Stimulated activated CD4-positive, alpha-beta T cell treated with anti-CD3 and anti-CD28 coated beads, TNF-alpha, amount 100 ng/mL, for 24 hours (primary cell): Measurements from ENCODE around the gene RAB11FIP4.

Source experiments
- DNase-seq, 3 experiments: peaks; one replicate each; pipeline ENCODE4 v3.0.0-alpha.2; 2020; ENCODE audit warnings: low read depth in 3 of 3

RAB11FIP4 gene

GRCh38 chr17:31459716-31460115 lies 68.2 kb downstream of the RAB11FIP4 start:
- DNase-seq, result no peak

GRCh38 chr17:31460226-31460721 lies 68.8 kb downstream of the RAB11FIP4 start:
- no peak for DNase-seq

GRCh38 chr17:31461227-31461810 lies 69.8 kb downstream of the RAB11FIP4 start:
- no peak for DNase-seq

GRCh38 chr17:31462261-31462660 lies 70.8 kb downstream of the RAB11FIP4 start:
- no peak for DNase-seq

- DNase-seq, result no peak
These were observed 74.8 kb downstream of the RAB11FIP4 start for GRCh38 chr17:31466096-31466760.

- no peak for DNase-seq
These were observed 76.2 kb downstream of the RAB11FIP4 start for GRCh38 chr17:31467502-31468256.

- DNase-seq, result no peak
These were observed 78.5 kb downstream of the RAB11FIP4 start for GRCh38 chr17:31469959-31470358.

- DNase-seq, result no peak
These were observed 79.1 kb downstream of the RAB11FIP4 start for GRCh38 chr17:31470592-31470991.

GRCh38 chr17:31472137-31472536 lies 80.7 kb downstream of the RAB11FIP4 start:
- no peak for DNase-seq

- no peak for DNase-seq
These were observed 84.1 kb downstream of the RAB11FIP4 start for GRCh38 chr17:31475378-31476162.

- DNase-seq, result no peak
These were observed 85.3 kb downstream of the RAB11FIP4 start for GRCh38 chr17:31476525-31477416.

- no peak for DNase-seq
These were observed 86.1 kb downstream of the RAB11FIP4 start for GRCh38 chr17:31477417-31478055.

- DNase-seq, result no peak
These were observed 87.6 kb downstream of the RAB11FIP4 start for GRCh38 chr17:31479062-31479408.

- no peak for DNase-seq
These were observed 88.0 kb downstream of the RAB11FIP4 start for GRCh38 chr17:31479524-31479923.

- DNase-seq, result no peak
These were observed 88.6 kb downstream of the RAB11FIP4 start for GRCh38 chr17:31480067-31480466.

- DNase-seq, result no peak
These were observed 89.7 kb downstream of the RAB11FIP4 start for GRCh38 chr17:31480904-31481782.

GRCh38 chr17:31481783-31482081 lies 90.3 kb downstream of the RAB11FIP4 start:
- DNase-seq, result no peak

GRCh38 chr17:31484821-31485220 lies 93.3 kb downstream of the RAB11FIP4 start:
- DNase-seq, result no peak

GRCh38 chr17:31486351-31487062 lies 95.0 kb downstream of the RAB11FIP4 start:
- DNase-seq, result no peak
